Dermis lymphatic vessel endothelial cell (primary cell): ENCODE measurements around the gene DLG3. TPM values are rescaled to one million over a fixed set of nuclear protein-coding genes. Genes with fewer than 3 reads are reported as not detected.

Source experiments
- total RNA-seq: library from RNA; depleted of rRNA; stranded (reverse); fragments of >200 nt; gene quantifications from 2 replicates; pipeline ENCODE4 v1.2.1, GENCODE V29; 2014

DLG3 gene
- 0.54 and 1.2 TPM in 2 replicates for total RNA-seq

GRCh38 chrX:70444326-70444945, at the start of gene DLG3:
Gene DLG3 (plus strand): TSS chrX:70444835. CDS start chrX:70445202, 367 bp downstream.

GRCh38 chrX:70422851-70423341, 21.7 kb upstream of the DLG3 start, which contains the start of gene GDPD2:
Gene GDPD2 (plus strand): TSS chrX:70423314. CDS start chrX:70424985, 1,671 bp downstream.

Other genes starting within 250 kb of the DLG3 start
- gene AWAT1, start 210.2 kb upstream of the DLG3 start, total RNA-seq: not detected in 2 replicates
- gene P2RY4, start 184.6 kb upstream of the DLG3 start, total RNA-seq: 0.09 TPM in 1 of 2 replicates, not detected in the other
- gene ARR3, start 176.5 kb upstream of the DLG3 start, total RNA-seq: not detected in 2 replicates
- not detected in 2 replicates for gene RAB41, start 162.7 kb upstream of the DLG3 start, total RNA-seq
- gene PDZD11, start 154.9 kb upstream of the DLG3 start, total RNA-seq: 32.1 and 32.9 TPM in 2 replicates
- 2.6 and 2.9 TPM in 2 replicates for gene KIF4A, start 154.7 kb upstream of the DLG3 start, total RNA-seq
- not detected in 2 replicates for gene GDPD2, start 21.5 kb upstream of the DLG3 start, total RNA-seq